NOMO-1 treated with DMSO at 0.1 percent for 48 hours (cell line): ENCODE measurements around the gene XK.
"Not testable (repeated sequence)": the region's sequence is repeated elsewhere in the genome, so short reads cannot be mapped to it uniquely, and the experiment has no call there.

Experiments used
- DNase-seq: peaks from one replicate; lab custom pipeline; 2025; ENCODE audit not compliant: unreplicated experiment; lab: John Stamatoyannopoulos, UW

Gene XK

DNA sequence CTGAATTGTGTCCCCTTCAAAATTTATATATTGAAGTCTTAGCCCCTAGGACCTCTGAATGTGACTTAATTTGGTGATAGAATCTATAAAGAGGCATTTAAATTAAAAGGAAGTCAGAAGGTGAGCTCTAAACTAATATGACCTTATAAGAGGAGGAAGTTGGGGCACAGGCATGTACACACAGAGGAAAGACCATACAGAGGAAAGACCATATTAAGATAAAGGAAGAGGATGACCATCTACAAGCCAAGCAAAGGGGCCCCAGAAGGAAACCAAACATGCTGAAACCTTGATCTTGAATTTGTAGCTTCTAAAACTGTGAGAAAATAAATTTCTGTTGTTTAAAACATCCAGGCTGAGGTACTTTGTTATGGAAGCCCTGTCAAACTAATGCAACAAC is 67.3 kb downstream of the XK start:
- DNase-seq, result peak; percentile 88

GRCh38 chrX:37753384-37753783 is 67.8 kb downstream of the XK start:
- peak; percentile 99 for DNase-seq

- DNase-seq, result no peak
Observed at GRCh38 chrX:37754516-37754915, 68.9 kb downstream of the XK start.

- DNase-seq, result peak; percentile 98
Observed at GRCh38 chrX:37755025-37755424, 69.4 kb downstream of the XK start.

GRCh38 chrX:37757082-37757481 is 71.5 kb downstream of the XK start:
- DNase-seq, result no peak

DNA sequence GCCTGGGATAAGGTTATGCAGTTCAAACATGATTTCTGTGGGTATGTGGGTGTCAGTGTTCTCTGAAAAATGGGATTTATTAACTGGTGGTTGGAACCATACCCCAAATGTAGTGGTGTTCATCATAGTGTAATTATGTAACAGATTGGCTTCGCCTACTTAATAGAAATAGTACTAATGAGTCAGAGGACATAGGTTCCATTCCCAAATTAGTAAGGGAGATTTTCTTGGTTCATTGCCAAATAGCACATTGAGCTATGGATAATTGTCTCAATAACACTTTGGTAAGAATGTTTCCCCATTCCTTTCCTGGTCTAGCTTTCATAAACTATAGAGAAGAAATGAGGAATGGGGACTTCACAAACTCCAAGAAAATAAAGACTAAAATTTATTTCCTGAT is 73.8 kb downstream of the XK start:
- DNase-seq, result no peak

DNA sequence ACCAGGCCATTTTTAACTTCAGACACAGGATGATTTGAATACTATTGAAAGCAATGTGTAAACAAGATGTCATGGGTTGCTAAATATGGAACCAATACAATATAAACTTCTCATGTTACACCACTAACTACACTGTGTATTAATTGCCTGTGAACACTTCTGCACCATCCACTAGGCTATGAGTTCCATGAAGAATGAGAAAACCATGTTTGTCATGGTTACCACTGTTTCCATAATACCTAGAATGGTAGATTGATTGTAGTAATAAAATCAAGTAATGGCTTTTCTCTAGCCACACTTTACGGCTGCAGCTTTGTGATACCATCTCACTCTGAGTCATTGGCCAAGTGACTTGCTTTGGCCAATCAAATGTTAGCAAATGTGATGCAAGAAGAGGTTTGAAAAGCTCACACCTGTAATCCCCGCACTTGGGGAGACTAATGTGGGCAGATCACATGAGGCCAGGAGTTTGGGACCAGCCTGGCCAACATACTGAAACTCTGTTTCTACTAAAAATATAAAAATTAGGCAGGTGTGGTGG is 74.4 kb downstream of the XK start:
- DNase-seq, result no peak

- DNase-seq, result no peak
Observed at GRCh38 chrX:37763400-37763799, 77.8 kb downstream of the XK start.

DNA sequence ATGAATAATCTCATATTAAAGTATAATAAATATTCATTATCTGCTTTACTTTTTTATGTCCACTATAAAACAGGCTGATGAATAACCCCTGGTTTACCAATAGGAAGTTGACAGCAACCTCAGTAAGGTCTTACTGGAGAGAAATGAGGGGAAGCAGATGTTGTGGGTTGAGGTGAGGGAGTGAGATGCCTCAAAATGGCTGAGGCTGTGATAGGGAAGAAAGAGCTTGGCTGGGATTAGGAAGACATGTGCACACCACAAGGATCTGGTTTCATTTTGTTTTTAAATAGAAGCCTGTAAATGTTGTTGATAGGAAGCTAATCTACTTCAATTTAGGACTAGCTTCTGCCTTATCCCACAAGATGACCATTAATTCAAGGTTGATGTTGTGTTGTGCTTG is 79.9 kb downstream of the XK start:
- peak; percentile 87 for DNase-seq

DNA sequence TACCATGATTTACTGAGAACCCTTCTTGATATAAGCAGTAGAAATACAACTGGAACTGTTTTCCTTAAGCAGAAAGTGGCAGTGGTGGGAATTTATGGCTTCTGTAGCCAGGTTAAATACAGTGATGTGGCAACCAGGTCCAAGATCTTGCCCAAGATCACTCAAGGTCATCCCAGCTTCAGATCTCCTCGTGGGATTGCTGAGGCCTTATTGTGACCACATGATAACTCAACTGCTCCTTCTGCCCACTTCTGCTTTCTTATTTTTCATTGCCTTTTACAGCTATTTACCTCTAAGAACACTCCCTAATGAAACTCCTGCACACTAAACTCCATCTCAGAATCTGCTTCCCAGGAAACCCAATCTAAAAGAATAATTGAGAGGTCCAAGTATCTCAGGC is 81.8 kb downstream of the XK start:
- DNase-seq, result peak; percentile 79

GRCh38 chrX:37768866-37769265 is 83.3 kb downstream of the XK start:
- not testable (repeated sequence) for DNase-seq

- DNase-seq, result no peak
Observed at GRCh38 chrX:37776283-37776986, 90.8 kb downstream of the XK start.

GRCh38 chrX:37776987-37777325 is 91.4 kb downstream of the XK start:
- peak; percentile 29 for DNase-seq

- peak; percentile 64 for DNase-seq
Observed at GRCh38 chrX:37779857-37780256, 94.3 kb downstream of the XK start, which contains the start of gene CYBB. TSS of gene CYBB (plus strand) at chrX:37780059. CDS start at chrX:37780078, 19 bp downstream.

- no peak for DNase-seq
Observed at GRCh38 chrX:37781081-37781480, 95.5 kb downstream of the XK start.
